Transverse colon (tissue), 4 donors: ENCODE results near the gene PODN. TPM values are rescaled to one million over a fixed set of nuclear protein-coding genes. Genes with fewer than 3 reads are reported as not detected.

ENCODE experiments used
- DNase-seq: peaks from one replicate; pipeline ENCODE4 v3.0.0-alpha.2; 2019
- H3K27ac ChIP-seq, 4 donors: fragments of 200-600 bp; sonication (generic); 2 replicates each; pipeline ENCODE4 v1.5.1; 2016 to 2018; ENCODE audit warnings: inconsistent platforms in 4 of 4
- H3K27me3 ChIP-seq: fragments of 200-600 bp; sonication (generic); 2 replicates; pipeline ENCODE4 v1.5.1; 2017; ENCODE audit warnings: inconsistent platforms
- H3K36me3 ChIP-seq, 4 donors: fragments of 200-600 bp; sonication (generic); 2 replicates each; pipeline ENCODE4 v1.5.1; 2017 to 2019; ENCODE audit warnings: inconsistent platforms in 4 of 4
- H3K4me1 ChIP-seq, 4 donors: fragments of 200-600 bp; sonication (generic); 2 replicates each; pipeline ENCODE4 v1.5.1; 2017 to 2020; ENCODE audit warnings: inconsistent platforms in 4 of 4
- H3K4me3 ChIP-seq, 4 donors: fragments of 200-600 bp; sonication (generic); 1 replicate in 1 of 4; 2 replicates in 3 of 4; pipeline versions ENCODE4 v1.5.1 to v1.6.1; 2017 to 2019; ENCODE audit warnings: inconsistent platforms in 4 of 4
- H3K9me3 ChIP-seq, 2 donors: fragments of 200-600 bp; sonication (generic); 2 replicates each; pipeline ENCODE4 v1.5.1; 2017 to 2019; ENCODE audit warnings: inconsistent platforms in 2 of 2
- EP300 ChIP-seq: sonication (generic); formaldehyde crosslinking; IDR thresholded peaks from one replicate; pipeline ENCODE4 v1.6.1; 2017; ENCODE audit warnings: antibody characterized with exemption, low read depth
- POLR2A ChIP-seq: fragments of 450-650 bp; IDR thresholded peaks from one replicate; pipeline ENCODE4 v1.6.1; 2016; ENCODE audit warnings: antibody characterized with exemption, mild to moderate bottlenecking, moderate library complexity
- POLR2AphosphoS5 ChIP-seq, 3 donors: sonication (generic); formaldehyde crosslinking; IDR thresholded peaks; one replicate each; pipeline ENCODE4 v1.6.1; 2016; ENCODE audit warnings: antibody characterized with exemption in 3 of 3
- WGBS, 2 donors: methylation state at CpG; one replicate each; pipeline ENCODE4 v1.1.5; 2018; ENCODE audit warnings: low coverage in 1 of 2; 5-methylcytosine and 5-hydroxymethylcytosine counted together
- in situ Hi-C, 4 donors: fragments of 200-750 bp; cut with MboI; loops; one replicate each; pipeline versions ENCODE4 v1.15.0 to v1.15.1; 2017; ENCODE audit warnings: low sequenced_read_pairs in 3 of 4, low pct_ligation_motif_present in 1 of 4, low pct_unique_long_range_greater_than_20kb in 1 of 4
- intact Hi-C: fragments of 100-400 bp; cut with DNase I; formaldehyde crosslinking; loops from one replicate; pipeline ENCODE4 v1.15.1; 2023; ENCODE audit warnings: low total_unique reads
- total RNA-seq, 4 donors: library from RNA; depleted of rRNA; stranded (reverse); fragments of >200 nt; gene quantifications; one replicate each; pipeline ENCODE4 v1.1.0, GENCODE V29; 2016
- TF ChIP-seq, protein P1 (sequence below), 5 experiments: fragments of 200-600 bp in 3 of 5; fragments of 450-650 bp in 2 of 5; sonication (generic) in 3 of 5; IDR thresholded peaks; 1 replicate in 2 of 5; 2 replicates in 3 of 5; pipeline ENCODE4 v1.5.1; 2016 to 2017; ENCODE audit warnings: antibody characterized with exemption in 5 of 5, inconsistent platforms in 3 of 5, mild to moderate bottlenecking in 2 of 5, moderate library complexity in 1 of 5

The PODN gene
- total RNA-seq, 4 donors from 2014 or later = 29.4 to 43.6 (median 35.6) TPM

DNA sequence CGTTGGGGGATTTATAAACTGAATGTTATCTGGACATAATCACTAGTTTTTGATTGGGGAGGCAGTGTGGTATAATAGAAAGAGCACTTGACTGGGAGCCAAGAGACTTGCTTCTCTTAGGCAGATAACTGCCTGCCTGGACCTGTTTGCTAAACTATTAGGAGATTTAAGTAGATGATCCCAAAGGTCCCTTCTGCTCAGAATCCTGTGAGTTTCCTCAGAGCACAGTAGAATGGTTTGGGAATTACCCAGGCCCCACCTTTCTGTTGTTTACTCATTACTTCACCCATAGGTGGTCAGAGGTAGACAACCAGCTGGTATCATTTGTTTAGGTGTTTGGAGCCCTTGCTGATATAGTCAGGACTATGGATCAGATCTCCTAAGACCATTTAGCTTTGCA, 10.3 kb upstream of the PODN start:
- intact Hi-C loops = no loop called here
- Histone ChIP-seq H3K9me3 (no peaks in the 10 kb centered on the region), H3K36me3 (peaks cover 0 to 40% (median 3%) of the 10 kb centered on the region in 4 donors), H3K27ac (no peak overlapping the region), H3K4me1 (peaks cover 0 to 7% (median 5%) of the 10 kb centered on the region in 4 donors), H3K27me3 (no peaks in the 10 kb centered on the region), H3K4me3 (no peak overlapping the region)
- in situ Hi-C loops = no loop called here
- no peak for DNase-seq
- WGBS, 2 donors = 20 to 70% methylated on average over 1 of the region's 1 CpG
- TF ChIP-seq POLR2A (no peak), POLR2AphosphoS5 (IDR thresholded peaks at IDR 0.05) (no peak), EP300 (no peak)
- TF ChIP-seq, protein P1, sequence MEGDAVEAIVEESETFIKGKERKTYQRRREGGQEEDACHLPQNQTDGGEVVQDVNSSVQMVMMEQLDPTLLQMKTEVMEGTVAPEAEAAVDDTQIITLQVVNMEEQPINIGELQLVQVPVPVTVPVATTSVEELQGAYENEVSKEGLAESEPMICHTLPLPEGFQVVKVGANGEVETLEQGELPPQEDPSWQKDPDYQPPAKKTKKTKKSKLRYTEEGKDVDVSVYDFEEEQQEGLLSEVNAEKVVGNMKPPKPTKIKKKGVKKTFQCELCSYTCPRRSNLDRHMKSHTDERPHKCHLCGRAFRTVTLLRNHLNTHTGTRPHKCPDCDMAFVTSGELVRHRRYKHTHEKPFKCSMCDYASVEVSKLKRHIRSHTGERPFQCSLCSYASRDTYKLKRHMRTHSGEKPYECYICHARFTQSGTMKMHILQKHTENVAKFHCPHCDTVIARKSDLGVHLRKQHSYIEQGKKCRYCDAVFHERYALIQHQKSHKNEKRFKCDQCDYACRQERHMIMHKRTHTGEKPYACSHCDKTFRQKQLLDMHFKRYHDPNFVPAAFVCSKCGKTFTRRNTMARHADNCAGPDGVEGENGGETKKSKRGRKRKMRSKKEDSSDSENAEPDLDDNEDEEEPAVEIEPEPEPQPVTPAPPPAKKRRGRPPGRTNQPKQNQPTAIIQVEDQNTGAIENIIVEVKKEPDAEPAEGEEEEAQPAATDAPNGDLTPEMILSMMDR (IDR thresholded peaks at IDR 0.05) = no peak

DNA sequence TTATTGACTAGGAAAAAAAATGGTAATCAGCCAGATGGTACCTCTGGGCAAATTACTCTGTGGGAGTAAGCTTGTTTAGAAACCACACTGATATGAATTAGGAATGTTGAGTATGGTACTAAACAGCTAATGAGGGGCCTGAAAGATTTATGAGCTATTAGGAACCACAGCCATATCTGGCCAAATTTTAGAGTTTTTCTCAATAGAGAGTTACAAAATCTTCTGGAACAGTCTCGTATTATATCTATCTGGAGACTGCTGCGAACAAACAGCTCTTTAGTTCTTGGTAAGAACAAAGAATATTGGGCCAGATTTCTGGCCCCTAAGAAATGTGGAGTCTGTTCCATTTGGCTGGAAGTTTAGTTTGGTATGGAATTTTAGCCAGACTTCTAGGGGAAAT, 4.9 kb upstream of the PODN start:
- intact Hi-C loops = no loop called here
- H3K27ac ChIP-seq = peak overlapping the region in 3 of 4 donors; percentile 40 to 48 (median 44)

DNA sequence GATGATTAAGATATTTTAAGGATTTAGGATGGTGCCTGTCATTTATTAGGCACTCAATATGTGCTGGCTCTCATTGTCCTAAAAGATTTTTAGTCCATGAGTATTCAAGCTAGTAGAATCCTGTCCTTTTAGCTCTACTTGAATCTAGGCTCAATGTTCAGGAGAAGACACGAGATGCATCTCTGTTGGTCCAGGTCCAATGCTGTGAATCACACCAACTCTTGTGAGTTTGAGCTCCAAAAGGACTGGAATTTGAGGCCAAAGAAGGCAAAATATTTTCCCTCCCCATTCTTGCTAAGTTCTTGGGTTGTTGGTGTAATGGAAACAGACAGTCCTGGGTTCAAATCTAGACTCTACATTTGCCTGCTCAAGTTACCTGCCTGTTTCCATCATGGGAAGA, 1.4 kb upstream of the PODN start:
- Histone ChIP-seq H3K4me3 (no peak overlapping the region), H3K27ac (peak overlapping the region in 3 of 4 donors; percentile 69 to 78 (median 70)), H3K4me1 (peaks cover 3 to 22% (median 11%) of the 10 kb centered on the region in 4 donors), H3K36me3 (no peaks in the 10 kb centered on the region), H3K9me3 (no peaks in the 10 kb centered on the region), H3K27me3 (peaks cover 41% of the 10 kb centered on the region)
- in situ Hi-C loops = no loop called here
- intact Hi-C loops = loop anchor here (10.0 kb wide), 1 partner anchor 46 kb away; no protein-coding TSS in a partner anchor
- no peak for DNase-seq
- WGBS, 2 donors = 50 to 78% methylated on average over 1 of the region's 1 CpG
- TF ChIP-seq EP300 (no peak), POLR2A (no peak), POLR2AphosphoS5 (IDR thresholded peaks at IDR 0.05) (no peak)
- TF ChIP-seq, protein P1 (IDR thresholded peaks at IDR 0.05) = no peak

More for the DNA sequence above, 4.9 kb upstream of the PODN start:
- in situ Hi-C loops = no loop called here
- Histone ChIP-seq H3K4me3 (no peak overlapping the region), H3K36me3 (peaks cover 0 to 13% (median 0%) of the 10 kb centered on the region in 4 donors), H3K27me3 (peaks cover 23% of the 10 kb centered on the region), H3K4me1 (peaks cover 3 to 16% (median 7%) of the 10 kb centered on the region in 4 donors), H3K9me3 (no peaks in the 10 kb centered on the region)
- 83 to 87% methylated on average over 2 of the region's 2 CpGs for WGBS, 2 donors
- peak in 1 of 3 donors; percentile 8 for TF ChIP-seq POLR2AphosphoS5 (IDR thresholded peaks at IDR 0.05)
- TF ChIP-seq, protein P1 (IDR thresholded peaks at IDR 0.05) = no peak
- DNase-seq = no peak

DNA sequence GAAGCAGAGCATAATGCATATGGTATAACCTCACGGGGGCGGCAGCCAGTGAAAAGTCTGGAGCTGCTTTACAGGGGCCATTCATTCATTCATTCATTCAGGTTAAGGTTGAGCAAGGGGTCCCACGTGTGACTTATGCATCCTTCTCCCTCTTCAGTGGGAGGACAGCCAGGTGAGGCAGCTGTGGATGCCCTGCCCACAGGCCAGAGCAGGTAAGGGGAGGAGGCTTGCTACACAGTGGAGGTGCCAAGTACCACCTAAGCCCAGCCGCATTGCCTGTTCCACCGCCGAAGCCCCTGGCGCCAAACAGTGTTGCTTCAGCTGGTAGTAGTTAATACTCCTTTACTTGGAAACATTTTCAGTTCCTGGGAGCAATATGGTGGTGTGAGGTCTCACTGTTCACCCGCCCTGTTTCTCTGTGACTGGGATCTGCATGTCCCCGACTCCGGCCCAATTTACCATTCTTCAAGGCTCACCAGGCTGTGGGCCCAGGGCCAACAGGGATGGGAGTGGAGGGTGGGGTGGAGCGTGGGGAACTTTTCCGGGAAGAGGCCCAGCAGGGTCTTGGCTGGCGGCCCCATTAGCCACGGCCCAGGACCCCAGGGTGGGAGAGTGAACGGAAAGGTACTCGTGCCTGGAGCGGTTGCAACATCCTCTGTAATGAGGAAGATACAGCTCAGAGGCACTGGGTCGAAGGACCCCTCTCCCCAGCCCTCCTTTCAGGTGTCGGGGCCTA, 722 bp upstream of the PODN start:
- no peak for DNase-seq
- 49% methylated on average over 19 of the region's 19 CpGs; no CpG with 5 or more reads in 1 of the 2 donors for WGBS, 2 donors
- in situ Hi-C loops (no loop called here), intact Hi-C loops (loop anchor here (10.0 kb wide), 1 partner anchor 46 kb away; no protein-coding TSS in a partner anchor)
- Histone ChIP-seq H3K36me3 (no peaks in the 10 kb centered on the region), H3K4me3 (peak overlapping the region; percentile 33 to 65 (median 53)), H3K27me3 (peaks cover 41% of the 10 kb centered on the region), H3K9me3 (no peaks in the 10 kb centered on the region), H3K27ac (peak overlapping the region; percentile 60 to 78 (median 70)), H3K4me1 (peaks cover 3 to 22% (median 11%) of the 10 kb centered on the region in 4 donors)
- TF ChIP-seq POLR2AphosphoS5 (IDR thresholded peaks at IDR 0.05) (no peak), EP300 (no peak), POLR2A (no peak)
